ENCODE results near the gene RTF2.

GRCh38 chr20:56420940-56421688 lies 47.3 kb upstream of the RTF2 start:
- TF ChIP-seq CTCF (IDR thresholded peaks at IDR 0.05) (no peak), POLR2A (IDR thresholded peaks at IDR 0.05) (no peak), POLR2AphosphoS5 (IDR thresholded peaks at IDR 0.05) (no peak)
